OCI-LY7 (cell line): ENCODE measurements around the gene KCNK1. TPM values are rescaled to one million over a fixed set of nuclear protein-coding genes. Genes with fewer than 3 reads are reported as not detected.
"Not testable (repeated sequence)": the region's sequence is repeated elsewhere in the genome, so short reads cannot be mapped to it uniquely, and the experiment has no call there.

Experiments used
- BruUV-seq: library from RNA; stranded (reverse); fragments of 400-500 nt; replicated peaks from 2 replicates; lab custom pipeline; 2021; lab: Mats Ljungman, UMichigan
- CTCF ChIA-PET: fragments of 300-600 bp; sonication (Branson Sonifier 250); formaldehyde crosslinking; loops from one replicate; lab custom pipeline; 2022; ENCODE audit warnings: antibody characterized with exemption; ENCODE audit not compliant: unreplicated experiment; lab: Charles Lee
- POLR2A ChIA-PET: fragments of 300-600 bp; sonication (Branson Sonifier 250); formaldehyde crosslinking; loops from one replicate; lab custom pipeline; 2022; ENCODE audit warnings: antibody characterized with exemption; lab: Charles Lee
- DNase-seq: peaks from one replicate; pipeline ENCODE4 v3.0.0-alpha.2; 2015; ENCODE audit warnings: low spot score
- H2AFZ ChIP-seq: fragments of 200-600 bp; sonication (generic), shearing (Covaris generic); 2 replicates; pipeline ENCODE4 v1.6.1; 2014; ENCODE audit warnings: mild to moderate bottlenecking, antibody characterized with exemption, low read length, moderate library complexity
- H3K27ac ChIP-seq: fragments of 200-600 bp; sonication (generic); 2 replicates; pipeline ENCODE4 v1.5.1; 2014; ENCODE audit warnings: mixed run types, low read depth, mild to moderate bottlenecking, moderate library complexity, low read length, inconsistent platforms; ENCODE audit not compliant: poor library complexity, severe bottlenecking
- H3K36me3 ChIP-seq: fragments of 200-600 bp; sonication (generic); 2 replicates; pipeline ENCODE4 v1.6.1; 2014; ENCODE audit warnings: mild to moderate bottlenecking, antibody characterized with exemption, low read length, moderate library complexity, mixed read lengths; ENCODE audit not compliant: insufficient read depth
- H3K4me1 ChIP-seq: fragments of 200-600 bp; sonication (generic); 2 replicates; pipeline ENCODE4 v1.5.1; 2014; ENCODE audit warnings: mild to moderate bottlenecking, low read length; ENCODE audit not compliant: insufficient read depth, poor library complexity, severe bottlenecking
- H3K4me2 ChIP-seq: fragments of 200-600 bp; sonication (generic); 2 replicates; pipeline ENCODE4 v1.6.1; 2014; ENCODE audit warnings: mild to moderate bottlenecking, low read length
- H3K4me3 ChIP-seq: fragments of 200-600 bp; sonication (generic); 2 replicates; pipeline ENCODE4 v1.5.1; 2014; ENCODE audit warnings: mild to moderate bottlenecking, low read depth, low read length; ENCODE audit not compliant: poor library complexity, severe bottlenecking
- H3K79me2 ChIP-seq: fragments of 200-600 bp; sonication (generic); 2 replicates; pipeline ENCODE4 v1.6.1; 2016; ENCODE audit warnings: low read depth, mild to moderate bottlenecking, low read length, moderate library complexity, mixed read lengths; ENCODE audit not compliant: insufficient read depth
- H3K9me2 ChIP-seq: fragments of 200-600 bp; sonication (generic); 2 replicates; pipeline ENCODE4 v1.6.1; 2016; ENCODE audit warnings: mild to moderate bottlenecking, low read length, mixed read lengths; ENCODE audit not compliant: insufficient read depth
- H3K9me3 ChIP-seq: fragments of 200-600 bp; sonication (generic); 2 replicates; pipeline ENCODE4 v1.6.1; 2014; ENCODE audit warnings: mild to moderate bottlenecking, mixed run types, low read length, mixed read lengths
- H4K20me1 ChIP-seq: fragments of 200-600 bp; sonication (generic); 2 replicates; pipeline ENCODE4 v1.6.1; 2014; ENCODE audit warnings: mild to moderate bottlenecking, antibody characterized with exemption, low read length, moderate library complexity, mixed read lengths; ENCODE audit not compliant: insufficient read depth
- CTCF ChIP-seq: fragments of 200-600 bp; sonication (generic); conservative IDR thresholded peaks from 2 replicates; pipeline ENCODE4 v1.5.1; 2014; ENCODE audit warnings: mild to moderate bottlenecking, antibody characterized with exemption, low read length, moderate library complexity, mixed read lengths
- EZH2phosphoT487 ChIP-seq: fragments of 200-600 bp; sonication (generic); IDR thresholded peaks from 2 replicates; pipeline ENCODE4 v1.6.1; 2018; ENCODE audit warnings: low read depth, borderline replicate concordance, mild to moderate bottlenecking, mixed run types, antibody characterized with exemption, low read length, moderate library complexity, mixed read lengths
- intact Hi-C: fragments of 100-400 bp; cut with micrococcal nuclease; formaldehyde crosslinking; loops from one replicate; pipeline ENCODE4 v1.10.0; 2022; ENCODE audit not compliant: unreplicated experiment
- total RNA-seq, 2 experiments: library from RNA; depleted of rRNA in 1 of 2; stranded (reverse); fragments of >200 nt in 1 of 2; shearing (Covaris generic) in 1 of 2; gene quantifications; 2 replicates each; pipeline ENCODE4 v1.2.3, GENCODE V29; 2014 to 2022

The KCNK1 gene
- total RNA-seq, 2 experiments from 2014 or later = not detected

- no peaks in the 10 kb centered on the region for H3K4me1 ChIP-seq
- H3K36me3 ChIP-seq = no peaks in the 10 kb centered on the region
- H4K20me1 ChIP-seq = no peaks in the 10 kb centered on the region
- no peaks in the 10 kb centered on the region for H3K9me2 ChIP-seq
- CTCF ChIA-PET = no interaction called here
- no peak overlapping the region for H3K4me3 ChIP-seq
- H2AFZ ChIP-seq = no peak overlapping the region
- no peaks in the 10 kb centered on the region for H3K9me3 ChIP-seq
- no peak for DNase-seq
- intact Hi-C loops = no loop called here
- H3K27ac ChIP-seq = no peak overlapping the region
- no TSS peak for BruUV-seq
- H3K79me2 ChIP-seq = no peaks in the 10 kb centered on the region
- H3K4me2 ChIP-seq = no peak overlapping the region
- TF ChIP-seq CTCF = no peak
- no peak for TF ChIP-seq EZH2phosphoT487
- POLR2A ChIA-PET = interaction anchor here (0.6 to 0.7 kb wide), 2 partner anchors 211 to 246 kb away, joined by 3 read pairs; no protein-coding TSS in a partner anchor
These were observed 54.3 kb downstream of the KCNK1 start for GRCh38 chr1:233668146-233668724.

- Histone ChIP-seq H3K4me2 (no peak overlapping the region), H3K27ac (no peak overlapping the region), H3K36me3 (no peaks in the 10 kb centered on the region), H4K20me1 (no peaks in the 10 kb centered on the region), H3K9me2 (no peaks in the 10 kb centered on the region), H3K9me3 (no peaks in the 10 kb centered on the region), H3K79me2 (no peaks in the 10 kb centered on the region), H3K4me3 (no peak overlapping the region), H2AFZ (no peak overlapping the region), H3K4me1 (no peaks in the 10 kb centered on the region)
- no peak for TF ChIP-seq CTCF
- TF ChIP-seq EZH2phosphoT487 = no peak
- ChIA-PET POLR2A (interaction anchor here (0.6 kb wide), 1 partner anchor 211 kb away, joined by 3 read pairs; no protein-coding TSS in a partner anchor), CTCF (no interaction called here)
- intact Hi-C loops = no loop called here
- no peak for DNase-seq
- no TSS peak for BruUV-seq
These were observed 54.9 kb downstream of the KCNK1 start for GRCh38 chr1:233668725-233669294.

- H3K4me2 ChIP-seq, H3K9me3 ChIP-seq, H3K4me3 ChIP-seq, H3K79me2 ChIP-seq, H3K4me1 ChIP-seq, intact Hi-C loops, POLR2A ChIA-PET, H3K36me3 ChIP-seq, H3K27ac ChIP-seq, H3K9me2 ChIP-seq, BruUV-seq, CTCF ChIA-PET, H4K20me1 ChIP-seq, DNase-seq, H2AFZ ChIP-seq: not testable (repeated sequence)
These were observed 56.5 kb downstream of the KCNK1 start for GRCh38 chr1:233670363-233670762.
